B cell (primary cell): Measurements from ENCODE around the gene RFC4.

Source experiments
- CTCF ChIP-seq: fragments of 200-600 bp; IDR thresholded peaks from one replicate; pipeline ENCODE4 v1.8.0; 2022; ENCODE audit warnings: antibody characterized with exemption, mild to moderate bottlenecking
- EZH2 ChIP-seq: IDR thresholded peaks from 2 replicates; pipeline ENCODE4 v1.6.1; 2012; ENCODE audit warnings: borderline replicate concordance, low read depth, mild to moderate bottlenecking, moderate library complexity, low read length; ENCODE audit not compliant: insufficient read depth, poor library complexity, severe bottlenecking

GRCh38 chr3:186825872-186826409, 19.7 kb upstream of the RFC4 start:
- TF ChIP-seq EZH2 (no peak), CTCF (no peak)
